Epithelial cell of proximal tubule (primary cell): ENCODE measurements around the gene ACACB. TPM values are rescaled to one million over a fixed set of nuclear protein-coding genes. Genes with fewer than 3 reads are reported as not detected.

Source experiments
- DNase-seq: peaks from one replicate; pipeline ENCODE4 v3.0.0-alpha.2; 2011; ENCODE audit warnings: low read depth
- H3K4me3 ChIP-seq: 2 replicates; pipeline ENCODE4 v1.5.1; 2011; ENCODE audit warnings: low read depth, mild to moderate bottlenecking, low read length
- CTCF ChIP-seq: conservative IDR thresholded peaks from 2 replicates; pipeline ENCODE4 v1.5.1; 2012; ENCODE audit warnings: low read depth, mild to moderate bottlenecking, low read length
- total RNA-seq: library from RNA; depleted of rRNA; stranded (reverse); fragments of >200 nt; gene quantifications from 2 replicates; pipeline ENCODE4 v1.2.3, GENCODE V29; 2015

ACACB gene
- total RNA-seq, 1 donor from 2014 or later: 26.5 TPM

- H3K4me3 ChIP-seq: no peak overlapping the region
- no peak for DNase-seq
- no peak for TF ChIP-seq CTCF
Observed at GRCh38 chr12:109246221-109246620, 129.8 kb downstream of the ACACB start.

DNA sequence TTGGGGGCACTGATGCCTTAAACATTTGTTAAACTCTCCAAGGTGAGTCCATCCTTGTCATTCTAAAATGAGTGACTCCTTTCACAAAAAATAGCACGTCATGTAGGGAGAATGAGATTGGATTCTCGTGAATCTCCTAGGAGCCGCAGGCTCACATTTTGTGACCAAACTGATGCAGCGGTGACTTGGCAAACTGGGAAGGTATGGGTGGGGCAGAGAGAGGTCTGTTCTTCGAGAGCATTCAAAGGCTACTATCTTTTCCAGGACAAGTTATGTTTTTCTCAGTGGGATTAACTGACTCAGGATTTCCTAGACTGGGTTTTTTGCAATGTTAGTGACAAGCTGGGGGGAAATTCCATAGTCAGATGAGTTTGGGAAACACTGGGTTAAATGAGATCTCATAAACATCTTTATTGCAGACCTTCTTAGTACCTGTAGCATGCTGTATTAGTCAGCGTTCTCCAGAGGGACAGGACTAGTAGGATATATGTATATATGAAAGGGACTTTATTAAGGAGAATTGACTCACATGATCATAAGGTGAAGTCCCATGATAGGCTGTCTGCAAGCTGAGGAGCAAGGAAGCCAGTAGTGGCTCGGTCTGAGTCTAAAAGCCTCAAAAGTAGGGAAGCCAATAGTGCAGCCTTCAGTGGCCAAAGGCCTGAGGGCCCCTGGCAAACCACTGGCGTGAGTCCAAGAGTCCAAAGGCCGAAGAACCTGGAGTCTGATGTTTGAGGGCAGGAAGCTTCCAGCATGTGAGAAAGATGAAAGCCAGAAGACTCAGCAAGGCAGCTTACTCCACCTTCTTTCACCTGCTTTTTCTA is 131.7 kb downstream of the ACACB start:
- TF ChIP-seq CTCF: no peak
- H3K4me3 ChIP-seq: no peak overlapping the region
- peak; percentile 15 for DNase-seq

GRCh38 chr12:109250523-109250922 is 134.1 kb downstream of the ACACB start:
- no peak for TF ChIP-seq CTCF
- DNase-seq: no peak
- H3K4me3 ChIP-seq: no peak overlapping the region

- TF ChIP-seq CTCF: no peak
- H3K4me3 ChIP-seq: no peak overlapping the region
- no peak for DNase-seq
Observed at GRCh38 chr12:109252799-109253198, 136.4 kb downstream of the ACACB start.

GRCh38 chr12:109253913-109254544 is 137.6 kb downstream of the ACACB start:
- no peak for DNase-seq
- H3K4me3 ChIP-seq: no peak overlapping the region
- TF ChIP-seq CTCF: no peak

- no peak overlapping the region for H3K4me3 ChIP-seq
- peak; percentile 19 for TF ChIP-seq CTCF
- no peak for DNase-seq
Observed at GRCh38 chr12:109255377-109255776, 139.0 kb downstream of the ACACB start.

DNA sequence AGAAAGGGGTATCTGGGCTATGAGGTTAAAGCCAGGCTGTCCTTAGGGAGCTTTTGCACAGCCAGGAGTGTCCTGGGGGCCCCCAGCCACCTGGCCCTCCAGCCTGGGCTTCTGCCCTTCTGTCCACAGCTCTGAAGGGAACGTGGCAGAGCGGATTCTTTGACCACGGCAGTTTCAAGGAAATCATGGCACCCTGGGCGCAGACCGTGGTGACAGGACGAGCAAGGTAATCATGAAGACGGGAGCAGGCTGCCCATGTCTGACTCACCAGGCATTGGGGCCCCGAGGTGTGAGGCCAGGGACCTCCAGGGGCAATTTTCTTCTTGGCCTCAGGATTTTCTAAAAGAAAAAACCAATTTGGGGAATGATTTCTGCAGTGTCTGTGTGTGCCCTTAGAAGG is 139.6 kb downstream of the ACACB start:
- no peak for TF ChIP-seq CTCF
- no peak overlapping the region for H3K4me3 ChIP-seq
- DNase-seq: no peak
